ENCODE data around the gene DARS2. TPM values are rescaled to one million over a fixed set of nuclear protein-coding genes. Genes with fewer than 3 reads are reported as not detected.

The DARS2 gene
- total RNA-seq, 1 donor from 2014 or later = 17.4 TPM

DNA sequence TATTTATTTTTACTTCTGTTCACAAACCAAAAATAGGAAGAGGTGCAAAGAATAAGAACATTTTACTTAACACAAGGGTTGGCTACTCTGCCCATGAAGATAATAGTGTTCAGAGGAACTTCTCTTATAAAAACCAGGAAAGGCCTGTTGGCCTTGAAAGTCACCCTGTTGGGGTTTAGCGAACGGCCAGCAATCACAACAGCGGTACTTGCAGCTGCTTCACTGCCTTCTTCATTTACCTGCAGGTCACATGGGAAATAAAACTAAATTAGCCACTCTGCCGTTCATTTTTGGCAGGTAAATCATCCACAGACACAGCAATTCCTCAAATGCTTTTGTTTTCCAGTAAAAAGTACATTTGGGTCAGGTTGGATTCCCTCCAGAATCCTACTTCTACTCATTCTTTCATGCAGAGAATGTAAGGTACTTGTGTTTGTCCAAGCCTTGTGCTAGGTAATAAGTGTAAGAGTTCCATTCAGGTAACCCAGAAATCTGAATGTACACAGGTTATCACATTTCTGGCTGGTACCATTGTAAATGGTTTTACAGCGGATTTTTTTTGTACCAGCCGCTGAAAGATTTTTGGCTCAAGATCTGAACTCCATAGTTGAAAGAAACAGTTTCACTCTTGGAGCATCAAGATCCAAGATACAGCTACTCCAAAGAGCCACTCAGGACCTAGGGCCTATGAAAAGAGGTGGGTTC lies 79.5 kb downstream of the DARS2 start:
- Histone ChIP-seq H3K4me2 (ENCODE audit: low read length) (no peak overlapping the region), H3K27ac (ENCODE audit: low read depth, low read length) (no peak overlapping the region), H3K27me3 (ENCODE audit: insufficient read depth, low read length) (no peaks in the 10 kb centered on the region), H3K79me2 (ENCODE audit: insufficient read depth, low read length) (no peaks in the 10 kb centered on the region), H3K9ac (ENCODE audit: low read length) (no peak overlapping the region), H4K20me1 (ENCODE audit: insufficient read depth, low read length) (no peaks in the 10 kb centered on the region), H2AFZ (ENCODE audit: low read depth, low read length) (no peak overlapping the region), H3K36me3 (ENCODE audit: insufficient read depth, low read length) (no peaks in the 10 kb centered on the region), H3K4me1 (ENCODE audit: insufficient read depth, low read length) (no peaks in the 10 kb centered on the region), H3K4me3 (ENCODE audit: insufficient read depth, low read depth, low read length) (no peak overlapping the region), H3K9me3 (ENCODE audit: insufficient read depth, low read depth, low read length) (no peaks in the 10 kb centered on the region)
- H3K27me3 Mint-ChIP-seq (ENCODE audit: low read depth, unreplicated experiment) = no peaks in the 10 kb centered on the region
- FAIRE-seq = no peak
- H3K27ac Mint-ChIP-seq (ENCODE audit: unreplicated experiment) = no peak overlapping the region
- H3K4me1 Mint-ChIP-seq (ENCODE audit: low read depth, unreplicated experiment) = no peaks in the 10 kb centered on the region
- TF ChIP-seq, protein P1, sequence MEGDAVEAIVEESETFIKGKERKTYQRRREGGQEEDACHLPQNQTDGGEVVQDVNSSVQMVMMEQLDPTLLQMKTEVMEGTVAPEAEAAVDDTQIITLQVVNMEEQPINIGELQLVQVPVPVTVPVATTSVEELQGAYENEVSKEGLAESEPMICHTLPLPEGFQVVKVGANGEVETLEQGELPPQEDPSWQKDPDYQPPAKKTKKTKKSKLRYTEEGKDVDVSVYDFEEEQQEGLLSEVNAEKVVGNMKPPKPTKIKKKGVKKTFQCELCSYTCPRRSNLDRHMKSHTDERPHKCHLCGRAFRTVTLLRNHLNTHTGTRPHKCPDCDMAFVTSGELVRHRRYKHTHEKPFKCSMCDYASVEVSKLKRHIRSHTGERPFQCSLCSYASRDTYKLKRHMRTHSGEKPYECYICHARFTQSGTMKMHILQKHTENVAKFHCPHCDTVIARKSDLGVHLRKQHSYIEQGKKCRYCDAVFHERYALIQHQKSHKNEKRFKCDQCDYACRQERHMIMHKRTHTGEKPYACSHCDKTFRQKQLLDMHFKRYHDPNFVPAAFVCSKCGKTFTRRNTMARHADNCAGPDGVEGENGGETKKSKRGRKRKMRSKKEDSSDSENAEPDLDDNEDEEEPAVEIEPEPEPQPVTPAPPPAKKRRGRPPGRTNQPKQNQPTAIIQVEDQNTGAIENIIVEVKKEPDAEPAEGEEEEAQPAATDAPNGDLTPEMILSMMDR (IDR thresholded peaks at IDR 0.05; ENCODE audit: insufficient read depth, low read depth, low read length) = no peak
- no peak for TF ChIP-seq EZH2 (IDR thresholded peaks at IDR 0.05; ENCODE audit: insufficient read depth, low read length)
- DNase-seq (ENCODE audit: low read depth) = no peak
- H3K36me3 Mint-ChIP-seq (ENCODE audit: low read depth, unreplicated experiment) = no peaks in the 10 kb centered on the region
- H3K4me3 Mint-ChIP-seq (ENCODE audit: unreplicated experiment) = no peak overlapping the region
- no peaks in the 10 kb centered on the region for H3K9me3 Mint-ChIP-seq (ENCODE audit: unreplicated experiment)

Other genes starting within 250 kb of the DARS2 start
- 0.54 TPM in 1 of 2 replicates, not detected in the other for gene SLC9C2, start 221.6 kb upstream of the DARS2 start, total RNA-seq
- not detected in 2 replicates for gene TEX50, start 189.3 kb upstream of the DARS2 start, total RNA-seq
- gene ANKRD45, start 154.8 kb upstream of the DARS2 start, total RNA-seq = 1.4 and 1.8 TPM in 2 replicates
- 25.3 and 25.4 TPM in 2 replicates for gene KLHL20, start 109.7 kb upstream of the DARS2 start, total RNA-seq
- gene CENPL, start 210 bp downstream of the DARS2 start, total RNA-seq = 7.6 and 7.9 TPM in 2 replicates
- 435 and 473 TPM in 2 replicates for gene GAS5, start 43.3 kb downstream of the DARS2 start, total RNA-seq
- gene ZBTB37, start 43.7 kb downstream of the DARS2 start, total RNA-seq = 9.9 and 10.7 TPM in 2 replicates
- not detected in 2 replicates for gene SERPINC1, start 92.7 kb downstream of the DARS2 start, total RNA-seq
- 31.2 and 38.1 TPM in 2 replicates for gene RC3H1, start 197.7 kb downstream of the DARS2 start, total RNA-seq